ENCODE results near the gene SLC24A2. TPM values are rescaled to one million over a fixed set of nuclear protein-coding genes. Genes with fewer than 3 reads are reported as not detected.

SLC24A2 gene
- total and polyA plus RNA-seq, 8 donors = 0.05 to 2.6 (median 0.37) TPM; not detected in 5

GRCh38 chr9:19769213-19769612 lies 19.6 kb downstream of the SLC24A2 start:
- H3K36me3 ChIP-seq = no peaks in the 10 kb centered on the region
- no peaks in the 10 kb centered on the region for H3K4me1 ChIP-seq
- no peak overlapping the region for H3K27ac ChIP-seq
- DNase-seq = no peak
- H3K27me3 ChIP-seq = no peaks in the 10 kb centered on the region
- intact Hi-C loops (cut with DNase I; ENCODE audit: low total_unique reads) = no loop called here
- no peak overlapping the region for H3K4me3 ChIP-seq
- TF ChIP-seq POLR2A (IDR thresholded peaks at IDR 0.05) (no peak), EP300 (IDR thresholded peaks at IDR 0.05) (no peak), POLR2AphosphoS5 (IDR thresholded peaks at IDR 0.05) (no peak)
- TF ChIP-seq, protein P1, sequence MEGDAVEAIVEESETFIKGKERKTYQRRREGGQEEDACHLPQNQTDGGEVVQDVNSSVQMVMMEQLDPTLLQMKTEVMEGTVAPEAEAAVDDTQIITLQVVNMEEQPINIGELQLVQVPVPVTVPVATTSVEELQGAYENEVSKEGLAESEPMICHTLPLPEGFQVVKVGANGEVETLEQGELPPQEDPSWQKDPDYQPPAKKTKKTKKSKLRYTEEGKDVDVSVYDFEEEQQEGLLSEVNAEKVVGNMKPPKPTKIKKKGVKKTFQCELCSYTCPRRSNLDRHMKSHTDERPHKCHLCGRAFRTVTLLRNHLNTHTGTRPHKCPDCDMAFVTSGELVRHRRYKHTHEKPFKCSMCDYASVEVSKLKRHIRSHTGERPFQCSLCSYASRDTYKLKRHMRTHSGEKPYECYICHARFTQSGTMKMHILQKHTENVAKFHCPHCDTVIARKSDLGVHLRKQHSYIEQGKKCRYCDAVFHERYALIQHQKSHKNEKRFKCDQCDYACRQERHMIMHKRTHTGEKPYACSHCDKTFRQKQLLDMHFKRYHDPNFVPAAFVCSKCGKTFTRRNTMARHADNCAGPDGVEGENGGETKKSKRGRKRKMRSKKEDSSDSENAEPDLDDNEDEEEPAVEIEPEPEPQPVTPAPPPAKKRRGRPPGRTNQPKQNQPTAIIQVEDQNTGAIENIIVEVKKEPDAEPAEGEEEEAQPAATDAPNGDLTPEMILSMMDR (IDR thresholded peaks at IDR 0.05) = no peak
- H3K9me3 ChIP-seq = peaks cover 0 to 28% (median 15%) of the 10 kb centered on the region in 4 donors
- WGBS, 5 donors = 54 to 65% (median 57%) methylated on average over 3 of the region's 3 CpGs

DNA sequence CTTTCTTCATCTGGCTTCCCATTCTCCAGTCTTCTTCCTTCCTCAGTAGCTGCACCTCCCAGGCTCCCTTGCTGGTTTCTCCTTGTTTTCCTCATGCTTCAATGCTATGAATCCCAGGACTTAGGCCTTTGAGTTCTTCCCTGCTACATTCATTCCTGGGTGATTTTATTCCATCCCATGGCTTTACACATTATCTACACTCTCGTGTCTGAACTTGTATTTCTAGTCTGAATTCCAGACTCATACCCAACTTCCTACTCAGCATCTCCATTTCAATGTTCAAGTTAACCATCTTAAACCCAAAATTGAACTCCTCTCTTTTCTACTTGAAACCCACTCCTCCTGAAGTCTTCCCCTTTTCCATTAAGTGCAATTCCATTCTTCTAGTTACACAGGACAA lies 20.0 kb downstream of the SLC24A2 start:
- intact Hi-C loops (cut with DNase I; ENCODE audit: low total_unique reads) = no loop called here
- no peak for DNase-seq
- H3K36me3 ChIP-seq = no peaks in the 10 kb centered on the region

DNA sequence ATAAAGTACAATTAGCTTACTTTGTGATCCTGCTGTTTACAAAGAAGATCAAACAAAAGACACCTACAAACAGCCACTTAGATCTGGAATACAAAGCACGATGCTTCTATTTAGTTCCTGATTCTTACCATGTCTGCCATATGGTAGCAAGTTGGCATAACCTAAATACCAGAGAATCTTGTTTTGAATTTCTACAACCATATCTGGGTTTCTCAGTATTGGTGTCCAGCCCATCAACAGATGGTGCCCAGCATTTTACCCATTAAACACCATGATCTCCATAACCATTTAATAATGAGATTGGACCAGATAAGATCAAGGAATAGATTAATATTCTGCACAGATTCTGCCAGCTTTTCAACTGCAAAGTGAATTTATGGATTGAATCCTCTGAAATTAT lies 29.8 kb downstream of the SLC24A2 start:
- H3K4me1 ChIP-seq = no peaks in the 10 kb centered on the region
- peaks cover 0 to 8% (median 0%) of the 10 kb centered on the region in 4 donors for H3K9me3 ChIP-seq
- H3K36me3 ChIP-seq = no peaks in the 10 kb centered on the region
- WGBS, 5 donors = 55 to 84% (median 65%) methylated on average over 1 of the region's 1 CpG
- no peaks in the 10 kb centered on the region for H3K27me3 ChIP-seq
- TF ChIP-seq POLR2AphosphoS5 (IDR thresholded peaks at IDR 0.05) (no peak), POLR2A (IDR thresholded peaks at IDR 0.05) (no peak), EP300 (IDR thresholded peaks at IDR 0.05) (no peak)
- TF ChIP-seq, protein P1 (IDR thresholded peaks at IDR 0.05) = no peak
- no peak for DNase-seq
- H3K27ac ChIP-seq = no peak overlapping the region
- intact Hi-C loops (cut with DNase I; ENCODE audit: low total_unique reads) = no loop called here
- no peak overlapping the region for H3K4me3 ChIP-seq

More for the DNA sequence above, 20.0 kb downstream of the SLC24A2 start:
- peaks cover 0 to 28% (median 15%) of the 10 kb centered on the region in 4 donors for H3K9me3 ChIP-seq
- H3K27me3 ChIP-seq = no peaks in the 10 kb centered on the region
- H3K27ac ChIP-seq = no peak overlapping the region
- TF ChIP-seq EP300 (IDR thresholded peaks at IDR 0.05) = no peak
- TF ChIP-seq POLR2A (IDR thresholded peaks at IDR 0.05) = no peak
- TF ChIP-seq POLR2AphosphoS5 (IDR thresholded peaks at IDR 0.05) = no peak
- TF ChIP-seq, protein P1 (IDR thresholded peaks at IDR 0.05) = no peak
- no peaks in the 10 kb centered on the region for H3K4me1 ChIP-seq
- 0 to 75% (median 21%) methylated on average over 1 of the region's 1 CpG for WGBS, 5 donors
- no peak overlapping the region for H3K4me3 ChIP-seq

GRCh38 chr9:19757745-19758144 lies 31.1 kb downstream of the SLC24A2 start:
- TF ChIP-seq EP300 (IDR thresholded peaks at IDR 0.05) (no peak), POLR2AphosphoS5 (IDR thresholded peaks at IDR 0.05) (no peak), POLR2A (IDR thresholded peaks at IDR 0.05) (no peak)
- TF ChIP-seq, protein P1 (IDR thresholded peaks at IDR 0.05) = no peak
- DNase-seq = no peak
- intact Hi-C loops (cut with DNase I; ENCODE audit: low total_unique reads) = no loop called here
- Histone ChIP-seq H3K36me3 (no peaks in the 10 kb centered on the region), H3K4me1 (no peaks in the 10 kb centered on the region), H3K4me3 (no peak overlapping the region), H3K27me3 (no peaks in the 10 kb centered on the region), H3K27ac (no peak overlapping the region), H3K9me3 (peaks cover 0 to 8% (median 0%) of the 10 kb centered on the region in 4 donors)

Measured in stomach (tissue), 9 donors.